ENCODE measurements around the gene BOC. TPM values are rescaled to one million over a fixed set of nuclear protein-coding genes. Genes with fewer than 3 reads are reported as not detected.

The BOC gene
- total and polyA plus RNA-seq, 10 of the 15 experiments (the other 5 are each of a cell fraction or from before 2014, with no cell fraction given), result 0.18 TPM; not detected in 9

- no peak for TF ChIP-seq ZZZ3 (IDR thresholded peaks at IDR 0.05; ENCODE audit: control insufficient read depth, insufficient read length, low read depth)
- TF ChIP-seq, protein P1, sequence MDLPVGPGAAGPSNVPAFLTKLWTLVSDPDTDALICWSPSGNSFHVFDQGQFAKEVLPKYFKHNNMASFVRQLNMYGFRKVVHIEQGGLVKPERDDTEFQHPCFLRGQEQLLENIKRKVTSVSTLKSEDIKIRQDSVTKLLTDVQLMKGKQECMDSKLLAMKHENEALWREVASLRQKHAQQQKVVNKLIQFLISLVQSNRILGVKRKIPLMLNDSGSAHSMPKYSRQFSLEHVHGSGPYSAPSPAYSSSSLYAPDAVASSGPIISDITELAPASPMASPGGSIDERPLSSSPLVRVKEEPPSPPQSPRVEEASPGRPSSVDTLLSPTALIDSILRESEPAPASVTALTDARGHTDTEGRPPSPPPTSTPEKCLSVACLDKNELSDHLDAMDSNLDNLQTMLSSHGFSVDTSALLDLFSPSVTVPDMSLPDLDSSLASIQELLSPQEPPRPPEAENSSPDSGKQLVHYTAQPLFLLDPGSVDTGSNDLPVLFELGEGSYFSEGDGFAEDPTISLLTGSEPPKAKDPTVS (IDR thresholded peaks at IDR 0.05; ENCODE audit: low read depth, low read length), result no peak
- TF ChIP-seq YBX1 (IDR thresholded peaks at IDR 0.05), result no peak
- no peak for TF ChIP-seq ZNF217 (IDR thresholded peaks at IDR 0.05)
- TF ChIP-seq RFX5 (IDR thresholded peaks at IDR 0.05; ENCODE audit: low read depth, low read length), result no peak
- no peak for TF ChIP-seq IRF5 (IDR thresholded peaks at IDR 0.05; ENCODE audit: borderline replicate concordance)
- TF ChIP-seq BCL11A (IDR thresholded peaks at IDR 0.05; ENCODE audit: low read depth, low read length), result no peak
- TF ChIP-seq, protein P2, sequence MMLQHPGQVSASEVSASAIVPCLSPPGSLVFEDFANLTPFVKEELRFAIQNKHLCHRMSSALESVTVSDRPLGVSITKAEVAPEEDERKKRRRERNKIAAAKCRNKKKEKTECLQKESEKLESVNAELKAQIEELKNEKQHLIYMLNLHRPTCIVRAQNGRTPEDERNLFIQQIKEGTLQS (IDR thresholded peaks at IDR 0.05; ENCODE audit: borderline replicate concordance, extremely low read depth, low read depth, low read length), result no peak
- TF ChIP-seq PML (IDR thresholded peaks at IDR 0.05; ENCODE audit: low read length), result no peak
- TF ChIP-seq BMI1 (IDR thresholded peaks at IDR 0.05; ENCODE audit: borderline replicate concordance), result no peak
- TF ChIP-seq KAT2A (conservative IDR thresholded peaks at IDR 0.05; ENCODE audit: control insufficient read depth, low read depth, low read length), result no peak
- no peak for TF ChIP-seq MYB (IDR thresholded peaks at IDR 0.05; ENCODE audit: borderline replicate concordance, low read depth, low read length)
- no peak for TF ChIP-seq SP1 (IDR thresholded peaks at IDR 0.05; ENCODE audit: low read depth, low read length)
- no peak for TF ChIP-seq STAT1 (conservative IDR thresholded peaks at IDR 0.05)
Observed at GRCh38 chr3:113254171-113254947, 43.0 kb downstream of the BOC start (continued).

Measured in GM12878 (cell line).